OCI-LY1 (cell line): ENCODE measurements around the gene CNTNAP2.

Experiments
- CTCF ChIP-seq: fragments of 200-600 bp; sonication (generic), shearing (Covaris generic); IDR thresholded peaks from 2 replicates; pipeline ENCODE4 v1.5.1; 2017; ENCODE audit warnings: mild to moderate bottlenecking, antibody characterized with exemption, low read length, moderate library complexity, mixed read lengths
- EZH2 ChIP-seq: fragments of 200-600 bp; sonication (generic), shearing (Covaris generic); IDR thresholded peaks from 2 replicates; pipeline ENCODE4 v1.8.0; 2017; ENCODE audit warnings: borderline replicate concordance, mixed run types, mild to moderate bottlenecking, antibody characterized with exemption, low read length, moderate library complexity, mixed read lengths

GRCh38 chr7:146661929-146662328 is 545.3 kb downstream of the CNTNAP2 start:
- TF ChIP-seq CTCF = no peak
- no peak for TF ChIP-seq EZH2
